Measurements from ENCODE around the gene HUNK.

Gene HUNK

GRCh38 chr21:31983120-31983519, 110.3 kb downstream of the HUNK start:
- no peak for TF ChIP-seq CTCF (conservative IDR thresholded peaks at IDR 0.05; ENCODE audit: low read depth, low read length)
- Histone ChIP-seq H2AFZ (ENCODE audit: low read depth) (no peak overlapping the region), H4K20me1 (ENCODE audit: insufficient read depth) (no peaks in the 10 kb centered on the region)

GRCh38 chr21:31983554-31983953, 110.7 kb downstream of the HUNK start:
- no peak for TF ChIP-seq CTCF (conservative IDR thresholded peaks at IDR 0.05; ENCODE audit: low read depth, low read length)
- no peak overlapping the region for H3K27ac ChIP-seq
- no peak overlapping the region for H2AFZ ChIP-seq (ENCODE audit: low read depth)
- H3K4me3 ChIP-seq (IDR thresholded peaks at IDR 0.05; ENCODE audit: insufficient read depth, low read depth, low read length): no peak overlapping the region
- H3K79me2 ChIP-seq (ENCODE audit: insufficient read depth, low read depth): no peaks in the 10 kb centered on the region
- H4K20me1 ChIP-seq (ENCODE audit: insufficient read depth): no peaks in the 10 kb centered on the region
- no peaks in the 10 kb centered on the region for H3K27me3 ChIP-seq (ENCODE audit: insufficient read depth, low read depth)
- no peaks in the 10 kb centered on the region for H3K4me1 ChIP-seq (ENCODE audit: low read depth, poor library complexity, severe bottlenecking)
- no peak overlapping the region for H3K9ac ChIP-seq
- no peak overlapping the region for H3K4me2 ChIP-seq
- no peaks in the 10 kb centered on the region for H3K36me3 ChIP-seq (ENCODE audit: insufficient read depth)

More at GRCh38 chr21:31983120-31983519, 110.3 kb downstream of the HUNK start:
- no peak overlapping the region for H3K9ac ChIP-seq
- no peaks in the 10 kb centered on the region for H3K4me1 ChIP-seq (ENCODE audit: low read depth, poor library complexity, severe bottlenecking)
- H3K4me3 ChIP-seq (IDR thresholded peaks at IDR 0.05; ENCODE audit: insufficient read depth, low read depth, low read length): no peak overlapping the region
- no peaks in the 10 kb centered on the region for H3K27me3 ChIP-seq (ENCODE audit: insufficient read depth, low read depth)
- H3K79me2 ChIP-seq (ENCODE audit: insufficient read depth, low read depth): no peaks in the 10 kb centered on the region
- H3K27ac ChIP-seq: no peak overlapping the region
- no peak overlapping the region for H3K4me2 ChIP-seq
- H3K36me3 ChIP-seq (ENCODE audit: insufficient read depth): no peaks in the 10 kb centered on the region

GRCh38 chr21:31985398-31985797, 112.6 kb downstream of the HUNK start:
- H2AFZ ChIP-seq (ENCODE audit: low read depth): no peak overlapping the region
- no peak for TF ChIP-seq CTCF (conservative IDR thresholded peaks at IDR 0.05; ENCODE audit: low read depth, low read length)
- H4K20me1 ChIP-seq (ENCODE audit: insufficient read depth): no peaks in the 10 kb centered on the region
- H3K36me3 ChIP-seq (ENCODE audit: insufficient read depth): no peaks in the 10 kb centered on the region
- no peaks in the 10 kb centered on the region for H3K79me2 ChIP-seq (ENCODE audit: insufficient read depth, low read depth)
- H3K4me1 ChIP-seq (ENCODE audit: low read depth, poor library complexity, severe bottlenecking): no peaks in the 10 kb centered on the region
- no peak overlapping the region for H3K9ac ChIP-seq
- no peak overlapping the region for H3K4me2 ChIP-seq
- no peak overlapping the region for H3K27ac ChIP-seq
- no peak overlapping the region for H3K4me3 ChIP-seq (IDR thresholded peaks at IDR 0.05; ENCODE audit: insufficient read depth, low read depth, low read length)
- H3K27me3 ChIP-seq (ENCODE audit: insufficient read depth, low read depth): no peaks in the 10 kb centered on the region

- no peak overlapping the region for H3K27ac ChIP-seq
- H2AFZ ChIP-seq (ENCODE audit: low read depth): no peak overlapping the region
- H3K4me1 ChIP-seq (ENCODE audit: low read depth, poor library complexity, severe bottlenecking): no peaks in the 10 kb centered on the region
- TF ChIP-seq CTCF (conservative IDR thresholded peaks at IDR 0.05; ENCODE audit: low read depth, low read length): no peak
- H3K79me2 ChIP-seq (ENCODE audit: insufficient read depth, low read depth): no peaks in the 10 kb centered on the region
- no peak overlapping the region for H3K4me3 ChIP-seq (IDR thresholded peaks at IDR 0.05; ENCODE audit: insufficient read depth, low read depth, low read length)
- H4K20me1 ChIP-seq (ENCODE audit: insufficient read depth): no peaks in the 10 kb centered on the region
- H3K27me3 ChIP-seq (ENCODE audit: insufficient read depth, low read depth): no peaks in the 10 kb centered on the region
- H3K36me3 ChIP-seq (ENCODE audit: insufficient read depth): no peaks in the 10 kb centered on the region
- no peak overlapping the region for H3K4me2 ChIP-seq
- no peak overlapping the region for H3K9ac ChIP-seq
These were observed 113.4 kb downstream of the HUNK start for GRCh38 chr21:31986035-31986856.
